ENCODE data around the gene PHAX. TPM values are rescaled to one million over a fixed set of nuclear protein-coding genes. Genes with fewer than 3 reads are reported as not detected.
A peak's percentile ranks its signal among the peaks of the same experiment; 100 is the strongest.
"Not testable (repeated sequence)": the region's sequence is repeated elsewhere in the genome, so short reads cannot be mapped to it uniquely, and the experiment has no call there.

Gene PHAX, protein sequence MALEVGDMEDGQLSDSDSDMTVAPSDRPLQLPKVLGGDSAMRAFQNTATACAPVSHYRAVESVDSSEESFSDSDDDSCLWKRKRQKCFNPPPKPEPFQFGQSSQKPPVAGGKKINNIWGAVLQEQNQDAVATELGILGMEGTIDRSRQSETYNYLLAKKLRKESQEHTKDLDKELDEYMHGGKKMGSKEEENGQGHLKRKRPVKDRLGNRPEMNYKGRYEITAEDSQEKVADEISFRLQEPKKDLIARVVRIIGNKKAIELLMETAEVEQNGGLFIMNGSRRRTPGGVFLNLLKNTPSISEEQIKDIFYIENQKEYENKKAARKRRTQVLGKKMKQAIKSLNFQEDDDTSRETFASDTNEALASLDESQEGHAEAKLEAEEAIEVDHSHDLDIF
- 55.4 and 57.4 TPM in 2 replicates for total RNA-seq (2014; rRNA removed; shearing (Covaris generic))

DNA sequence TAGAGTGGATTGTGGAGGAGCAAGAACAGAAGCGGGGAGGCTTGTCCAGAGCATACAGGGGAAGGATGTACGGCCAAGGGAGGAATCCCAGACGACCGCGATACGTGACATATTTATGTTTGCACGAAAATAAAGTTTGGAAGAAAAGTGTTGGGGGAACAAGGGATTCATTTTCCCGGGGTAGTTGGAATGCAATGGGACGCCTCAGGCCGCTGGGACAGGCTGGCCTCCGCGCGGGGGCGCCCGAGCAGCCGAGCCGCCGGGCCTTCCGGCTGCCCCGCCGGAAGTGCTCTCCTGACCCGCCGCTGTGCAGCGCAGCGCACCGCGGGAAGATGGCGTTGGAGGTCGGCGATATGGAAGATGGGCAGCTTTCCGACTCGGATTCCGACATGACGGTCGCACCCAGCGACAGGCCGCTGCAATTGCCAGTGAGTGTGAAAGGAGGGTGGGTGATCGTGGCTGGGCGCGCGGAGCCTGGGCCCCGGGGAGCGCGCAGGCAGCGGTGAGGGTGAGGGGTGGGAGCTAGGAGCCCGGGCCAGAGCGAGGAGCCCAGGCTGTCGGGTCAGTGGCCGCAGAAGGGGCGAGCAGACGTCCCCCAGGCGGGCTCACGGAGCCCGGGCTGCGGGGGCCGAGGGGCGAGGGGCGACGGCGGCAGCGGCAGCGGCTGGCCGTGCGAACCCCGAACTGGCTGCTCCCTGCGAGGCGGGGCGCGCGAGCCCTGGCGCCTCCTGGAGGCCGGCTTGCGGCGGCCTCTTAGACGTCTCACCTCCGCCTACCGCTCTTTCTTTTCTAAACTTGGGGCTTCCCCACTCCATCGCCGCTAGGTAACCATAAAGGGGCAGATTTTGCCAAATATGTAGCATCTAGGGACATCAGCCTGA is at the start of gene PHAX:
Gene PHAX, plus strand, starts transcription at position 317 of the 881 bp plus-strand sequence. Its CDS starts 16 bp downstream, at position 333.
- peak; percentile 77 for DNase-seq (ENCODE audit: low read depth)

DNA sequence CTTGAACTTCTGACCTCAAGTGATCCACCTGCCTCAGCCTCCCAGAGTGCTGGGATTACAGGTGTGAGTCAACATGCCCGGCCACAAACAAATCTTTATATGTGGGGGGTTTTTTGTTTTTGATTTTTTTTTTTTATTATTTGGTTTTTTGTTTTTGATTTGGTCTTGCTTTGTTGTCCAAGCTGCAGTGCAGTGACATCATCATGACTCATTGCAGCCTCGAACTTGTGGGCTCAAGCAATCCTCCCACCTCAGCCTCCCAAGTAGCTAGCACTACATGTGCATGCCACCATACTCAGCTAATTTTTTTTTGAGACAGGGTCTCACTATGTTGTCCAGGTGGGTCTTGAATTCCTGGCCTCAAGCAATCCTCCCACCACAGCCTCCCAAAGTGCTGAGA is 48.1 kb upstream of the PHAX start:
- peak; percentile 20 for DNase-seq (ENCODE audit: low read depth)

DNA sequence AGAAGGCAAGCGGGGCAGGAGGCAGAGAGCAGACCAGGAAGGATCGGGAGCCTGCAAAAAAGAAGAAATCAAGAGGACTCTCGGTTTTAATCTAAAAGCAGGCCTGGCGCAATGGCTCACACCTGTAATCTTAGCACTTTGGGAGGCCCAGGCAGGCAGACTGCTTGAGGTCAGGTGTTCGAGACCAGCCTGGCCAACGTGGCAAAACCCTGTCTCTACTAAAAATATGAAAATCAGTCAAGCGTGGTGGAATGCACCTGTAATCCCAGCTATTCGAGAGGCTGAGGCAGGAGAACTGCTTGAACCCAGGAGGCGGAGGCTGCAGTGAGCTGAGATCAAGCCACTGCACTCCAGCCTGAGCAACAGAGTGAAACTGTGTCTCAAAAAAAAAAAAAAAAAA is 45.6 kb upstream of the PHAX start:
- DNase-seq (ENCODE audit: low read depth): not testable (repeated sequence)

DNA sequence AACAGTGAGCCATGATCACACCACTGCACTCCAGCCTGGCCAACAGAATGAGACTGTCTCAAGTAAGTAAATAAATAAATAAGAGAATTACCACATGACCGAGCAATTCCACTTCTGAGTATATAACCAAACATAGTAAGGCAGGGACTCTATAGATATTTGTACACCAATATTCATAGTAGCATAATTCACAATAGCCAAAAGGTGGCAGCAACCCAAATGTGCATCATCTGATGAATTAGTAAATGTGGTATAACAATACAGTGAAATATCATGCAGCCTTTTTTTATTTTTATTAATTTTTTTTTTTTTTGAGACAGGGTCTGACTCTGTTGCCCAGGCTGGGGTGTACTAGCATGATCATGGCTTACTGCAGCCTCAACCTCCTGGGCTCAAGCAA is 38.8 kb upstream of the PHAX start:
- DNase-seq (ENCODE audit: low read depth): no peak

DNA sequence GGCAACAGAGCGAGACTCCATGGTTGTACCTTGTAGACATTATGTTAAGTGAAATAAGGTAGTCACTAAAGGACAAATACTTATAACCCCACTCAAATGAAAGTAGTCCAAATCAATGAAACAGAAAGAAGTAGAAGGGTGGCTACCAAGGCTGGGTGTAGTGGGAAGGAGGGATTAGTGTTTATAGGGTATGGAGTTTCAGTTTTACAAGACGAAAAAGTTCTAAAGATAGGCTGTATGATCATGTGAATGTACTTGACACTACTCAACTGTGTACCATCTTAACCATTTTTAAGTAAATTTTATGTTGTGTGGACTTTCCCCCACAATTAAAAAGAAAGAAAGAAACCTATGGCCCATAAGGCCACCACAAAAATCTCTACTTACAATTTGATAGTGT is 37.9 kb upstream of the PHAX start:
- DNase-seq (ENCODE audit: low read depth): no peak

DNA sequence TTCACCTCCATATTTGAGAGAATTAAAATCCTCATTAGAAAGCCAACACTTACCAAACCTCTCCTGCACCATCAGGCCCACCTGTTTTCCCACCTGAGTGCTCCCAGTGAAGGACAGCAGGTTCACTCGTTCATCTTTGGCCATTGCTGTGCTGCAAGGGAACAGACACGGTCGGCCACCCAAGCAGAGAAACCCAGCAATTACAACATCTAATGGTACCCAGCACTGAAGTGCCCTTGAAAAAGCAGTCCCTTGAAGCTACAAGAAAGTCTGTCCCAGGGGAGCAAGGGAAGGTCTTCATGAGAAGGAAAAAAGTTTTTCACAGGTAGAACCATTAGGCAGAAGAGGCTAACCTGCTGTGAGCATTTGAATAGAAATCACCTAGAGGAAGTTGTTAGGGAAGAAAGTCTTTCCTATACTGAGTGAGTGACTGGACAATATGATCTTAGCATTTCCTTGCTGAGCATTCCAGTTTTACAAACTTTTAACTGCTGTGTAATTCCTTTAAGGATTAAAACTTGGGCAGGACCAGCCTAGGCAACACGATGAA is 32.5 kb upstream of the PHAX start:
- no peak for DNase-seq (ENCODE audit: low read depth)

DNA sequence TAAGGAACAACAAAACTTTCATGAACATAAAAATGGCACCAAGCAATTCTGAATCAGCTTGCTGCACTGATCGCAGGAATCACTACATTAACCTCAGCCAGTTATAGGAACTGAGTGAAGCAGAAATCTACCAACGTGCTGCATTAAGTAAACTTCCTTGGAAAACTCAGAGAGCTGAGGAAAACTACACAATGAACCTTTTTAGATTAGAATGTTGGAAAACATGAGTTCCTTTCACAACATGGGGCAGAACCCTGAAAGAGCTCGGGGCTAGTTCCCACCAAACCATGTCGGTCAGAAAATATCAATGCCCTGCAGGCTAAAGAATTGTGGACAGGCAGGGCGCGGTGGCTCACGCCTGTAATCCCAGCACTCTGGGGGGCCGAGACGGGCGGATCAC is 25.1 kb upstream of the PHAX start:
- no peak for DNase-seq (ENCODE audit: low read depth)

DNA sequence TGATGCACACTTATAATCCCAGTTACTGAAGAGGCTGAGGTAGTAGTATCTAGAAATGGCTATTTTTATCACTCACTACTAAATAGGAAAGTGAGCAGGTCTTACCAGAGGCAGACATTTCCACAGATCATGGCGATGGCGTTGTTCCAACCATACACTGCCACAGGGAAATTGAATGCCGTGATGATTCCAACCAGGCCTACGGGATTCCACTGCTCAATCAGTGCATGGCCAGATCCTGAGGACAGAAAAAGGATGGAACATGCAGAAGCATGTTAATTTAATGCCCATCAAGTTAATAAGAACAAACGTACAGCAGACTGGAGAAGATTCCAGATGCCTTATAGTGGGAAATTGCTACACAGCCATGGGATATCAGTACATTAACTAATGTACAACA is 23.8 kb upstream of the PHAX start:
- DNase-seq (ENCODE audit: low read depth): no peak

DNA sequence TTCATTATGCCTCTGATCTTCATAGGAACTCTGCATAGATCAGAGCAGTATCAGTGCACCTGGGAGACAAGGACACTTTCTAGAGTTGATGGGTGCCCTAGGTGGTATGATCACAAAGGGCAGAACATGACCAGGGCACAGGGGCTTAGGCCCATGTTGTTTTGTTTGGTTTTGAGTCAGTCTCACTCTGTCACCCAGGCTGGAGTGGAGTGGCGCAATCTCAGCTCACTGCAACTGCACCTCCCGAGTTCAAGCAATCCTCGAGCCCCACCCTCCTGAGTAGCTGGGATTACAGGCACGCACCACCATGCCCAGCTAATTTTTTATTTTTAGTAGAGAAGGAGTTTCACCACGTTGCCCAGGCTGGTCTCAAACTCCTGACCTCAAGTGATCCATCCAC is 23.3 kb upstream of the PHAX start:
- DNase-seq (ENCODE audit: low read depth): no peak

DNA sequence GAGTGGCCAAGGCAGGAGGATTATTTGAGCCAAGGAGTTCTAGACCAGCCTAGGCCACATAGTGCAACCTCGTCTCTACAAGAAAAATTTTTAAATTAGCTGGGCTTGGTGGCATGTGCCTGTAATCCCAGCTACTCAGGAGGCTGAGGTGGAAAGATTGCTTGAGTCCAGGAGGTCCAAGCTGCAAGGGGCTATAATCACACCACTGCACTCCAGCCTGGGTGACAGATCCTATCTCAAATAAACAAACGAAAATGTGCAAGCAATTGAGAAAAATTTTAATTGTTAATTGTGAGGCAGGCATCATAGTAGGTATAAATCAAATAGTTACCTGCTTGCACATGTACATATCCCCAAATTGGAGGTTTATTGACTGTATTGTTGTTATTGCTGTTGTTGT is 21.0 kb upstream of the PHAX start:
- no peak for DNase-seq (ENCODE audit: low read depth)

DNA sequence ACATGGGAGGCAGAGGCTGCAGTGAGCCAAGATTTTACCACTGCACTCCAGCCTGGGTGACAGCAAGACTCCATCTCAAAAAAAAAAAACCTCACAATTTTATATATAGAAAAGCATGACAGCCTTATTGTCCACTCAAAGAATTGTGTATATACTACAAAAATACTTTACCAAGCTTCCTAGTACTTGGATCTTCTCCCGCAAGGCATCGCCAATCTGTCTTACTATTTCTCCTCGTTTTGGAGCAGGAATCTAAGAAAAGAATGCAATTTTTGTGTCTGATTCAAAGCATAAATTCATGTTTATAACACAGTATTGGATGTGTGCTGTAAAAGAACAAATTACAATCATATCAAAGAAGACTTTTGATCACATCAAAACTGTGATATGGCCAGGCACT is 17.0 kb upstream of the PHAX start:
- DNase-seq (ENCODE audit: low read depth): no peak

DNA sequence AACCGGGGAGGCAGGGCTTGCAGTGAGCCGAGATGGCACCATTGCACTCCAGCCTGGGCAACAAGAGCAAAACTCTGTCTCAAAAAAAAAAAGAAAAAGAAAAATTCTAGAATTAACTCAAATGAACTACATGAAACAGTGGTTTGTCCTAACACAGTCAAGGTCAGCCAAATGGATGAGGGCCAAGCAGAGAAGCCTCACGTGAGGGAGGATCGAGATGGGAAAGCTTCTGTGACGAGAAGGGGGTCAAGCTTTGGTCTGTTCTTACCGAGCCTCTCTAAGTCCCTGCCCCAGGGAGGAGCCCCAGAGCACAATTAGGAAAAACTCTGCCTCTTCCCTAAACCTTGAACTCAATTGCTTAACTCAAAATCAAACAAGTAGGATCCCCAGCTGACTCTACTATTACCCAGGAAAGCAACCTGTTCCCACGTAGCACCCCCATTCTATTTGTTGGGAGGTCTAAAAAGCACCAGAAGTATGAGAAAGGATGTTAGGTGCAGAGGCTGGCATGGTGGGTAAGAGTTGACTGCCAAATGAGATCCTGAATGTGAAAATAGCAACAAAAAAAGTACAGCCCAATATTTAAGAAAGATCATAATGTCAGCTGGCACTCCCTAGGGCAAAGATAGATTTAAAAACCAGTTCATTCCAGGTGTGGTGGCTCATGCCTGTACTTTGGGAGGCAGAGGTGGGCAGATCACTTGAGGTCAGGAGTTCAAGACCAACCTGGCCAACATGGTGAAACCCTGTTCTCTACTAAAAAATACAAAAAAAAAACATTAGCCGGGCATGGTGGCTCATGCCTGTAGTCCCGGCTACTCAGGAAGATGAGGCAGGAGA is 13.0 kb upstream of the PHAX start:
- DNase-seq (ENCODE audit: low read depth): no peak

DNA sequence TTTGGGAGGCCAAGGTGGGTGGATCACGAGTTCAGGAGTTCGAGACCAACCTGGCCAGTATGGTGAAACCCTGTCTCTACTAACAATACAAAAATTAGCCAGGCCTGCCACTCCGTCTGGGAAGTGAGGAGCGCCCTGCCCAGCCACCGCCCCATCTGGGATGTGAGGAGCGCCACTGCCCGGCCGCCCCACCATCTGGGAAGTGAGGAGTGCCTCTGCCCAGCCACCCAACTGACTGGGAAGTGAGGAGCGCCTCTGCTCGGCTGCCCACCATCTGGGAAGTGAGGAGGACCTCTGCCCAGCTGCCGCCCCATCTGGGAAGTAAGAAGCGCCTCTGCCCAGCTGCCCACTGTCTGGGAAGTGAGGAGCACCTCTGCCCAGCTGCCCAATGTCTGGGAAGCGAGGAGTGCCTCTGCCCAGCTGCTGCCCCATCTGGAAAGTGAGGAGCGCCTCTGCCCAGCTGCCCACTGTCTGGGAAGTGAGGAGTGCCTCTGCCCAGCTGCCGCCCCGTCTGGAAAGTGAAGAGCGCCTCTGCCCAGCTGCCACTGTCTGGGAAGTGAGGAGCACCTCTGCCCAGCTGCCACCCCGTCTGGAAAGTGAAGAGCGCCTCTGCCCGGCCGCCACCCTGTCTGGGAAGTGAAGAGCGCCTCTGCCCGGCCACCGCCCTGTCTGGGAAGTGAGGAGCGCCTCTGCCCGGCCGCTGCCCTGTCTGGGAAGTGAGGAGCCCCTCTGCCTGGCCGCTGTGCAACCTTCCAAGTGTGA is 11.0 kb upstream of the PHAX start:
- DNase-seq (ENCODE audit: low read depth): no peak

DNA sequence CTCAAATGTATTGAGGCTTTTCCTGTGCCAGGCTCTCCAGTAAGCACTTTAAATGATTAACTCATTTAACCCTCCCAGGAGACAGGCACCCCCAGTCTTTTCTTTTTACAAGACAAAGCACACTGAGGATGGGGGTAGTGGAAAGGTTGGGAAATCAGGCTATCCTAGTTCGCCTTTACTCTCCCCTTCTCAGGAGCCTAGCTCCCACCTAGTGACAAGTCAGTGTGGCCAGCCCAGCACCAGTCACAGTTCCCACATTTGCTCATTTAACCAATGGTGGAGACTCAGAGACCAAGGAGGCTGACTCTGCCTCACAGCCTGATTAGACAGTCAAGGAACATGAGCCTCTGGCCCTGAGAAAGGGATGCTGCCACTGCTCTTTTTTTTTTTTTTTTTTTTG is 9.2 kb upstream of the PHAX start:
- no peak for DNase-seq (ENCODE audit: low read depth)

DNA sequence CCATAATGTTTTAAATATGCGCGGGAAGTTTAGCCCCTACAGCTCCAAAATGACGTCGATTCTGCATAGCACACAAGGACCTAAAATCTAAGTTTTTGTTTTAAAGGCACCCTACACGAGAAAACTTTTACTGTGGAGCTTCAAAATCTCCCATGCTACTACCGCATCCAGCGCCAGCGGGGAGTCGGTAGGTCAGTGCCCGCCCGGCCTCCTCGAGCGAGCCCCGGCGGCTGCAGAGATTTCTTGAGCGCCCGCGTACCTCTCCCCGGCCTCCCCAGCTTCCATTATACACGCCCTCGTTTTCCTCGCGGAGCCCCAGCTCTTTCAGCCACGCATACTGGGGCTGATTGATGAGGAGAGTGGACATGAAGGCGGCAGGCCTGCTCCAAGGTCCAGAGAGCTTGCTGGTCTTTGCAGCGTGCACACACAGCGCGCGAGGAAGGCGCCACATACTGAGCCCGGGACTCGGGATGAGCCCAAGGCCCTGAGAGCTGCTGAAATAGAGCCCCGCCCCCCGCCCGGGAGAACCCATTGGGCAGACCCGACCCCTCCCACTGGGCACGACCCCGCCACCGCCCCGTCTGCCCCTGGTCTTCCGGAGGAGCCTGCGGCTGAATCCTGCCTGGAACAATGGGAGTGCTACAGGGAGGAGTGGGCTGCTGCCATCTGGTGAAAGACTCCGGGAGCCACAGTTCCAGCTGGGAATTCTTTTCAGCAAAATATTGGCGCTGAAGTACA is 5.8 kb upstream of the PHAX start, which contains the start of gene ALDH7A1:
Gene ALDH7A1, minus strand, starts transcription at position 472 of the 738 bp plus-strand sequence. Its CDS starts 21 bp downstream, at position 451.
- peak; percentile 96 for DNase-seq (ENCODE audit: low read depth)

DNA sequence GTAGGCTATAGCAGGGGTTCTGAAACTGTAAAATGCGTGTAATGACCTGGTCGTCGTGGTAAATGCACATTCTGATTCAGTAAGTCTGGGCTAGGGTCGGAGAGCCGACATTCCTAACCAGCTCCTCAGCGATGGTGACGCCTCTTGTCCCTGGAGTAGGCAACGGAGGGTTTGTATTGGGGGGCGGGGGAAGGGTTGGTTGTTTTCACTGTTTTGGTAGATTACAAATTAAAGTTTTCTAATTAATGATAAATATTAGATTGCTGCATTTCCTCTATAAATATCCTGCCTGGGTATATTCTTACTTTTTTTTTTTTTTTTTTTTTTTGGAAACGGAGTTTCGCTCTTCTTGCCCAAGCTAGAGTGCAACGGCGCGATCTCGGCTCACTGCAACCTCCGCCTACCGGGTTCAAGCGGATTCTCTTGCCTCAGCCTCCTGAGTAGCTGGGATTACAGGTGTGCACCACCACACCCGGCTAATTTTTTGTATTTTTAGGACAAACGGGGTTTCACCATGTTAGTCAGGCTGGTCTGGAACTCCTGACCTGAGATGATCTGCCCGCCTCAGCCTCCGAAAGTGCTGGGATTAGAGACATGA is 5.2 kb upstream of the PHAX start:
- no peak for DNase-seq (ENCODE audit: low read depth)

DNA sequence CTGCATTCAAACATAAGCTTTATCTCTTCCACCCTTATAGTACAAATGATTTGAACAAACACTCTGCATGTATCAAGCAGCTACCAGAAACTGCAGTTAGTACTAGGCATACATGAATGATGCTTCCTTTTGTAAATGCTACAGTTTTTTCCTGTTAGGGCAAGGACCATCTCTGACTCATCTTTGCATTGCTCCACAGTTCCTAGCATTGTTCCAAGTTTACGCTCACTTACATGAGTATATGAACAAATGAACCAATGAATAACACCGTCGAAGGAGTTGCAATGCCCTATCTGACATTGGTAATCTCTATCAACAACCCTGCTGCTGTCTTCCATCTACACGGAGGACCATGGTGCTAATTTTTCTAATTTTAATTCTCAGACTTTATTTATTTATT is 3.6 kb upstream of the PHAX start:
- peak; percentile 40 for DNase-seq (ENCODE audit: low read depth)

DNA sequence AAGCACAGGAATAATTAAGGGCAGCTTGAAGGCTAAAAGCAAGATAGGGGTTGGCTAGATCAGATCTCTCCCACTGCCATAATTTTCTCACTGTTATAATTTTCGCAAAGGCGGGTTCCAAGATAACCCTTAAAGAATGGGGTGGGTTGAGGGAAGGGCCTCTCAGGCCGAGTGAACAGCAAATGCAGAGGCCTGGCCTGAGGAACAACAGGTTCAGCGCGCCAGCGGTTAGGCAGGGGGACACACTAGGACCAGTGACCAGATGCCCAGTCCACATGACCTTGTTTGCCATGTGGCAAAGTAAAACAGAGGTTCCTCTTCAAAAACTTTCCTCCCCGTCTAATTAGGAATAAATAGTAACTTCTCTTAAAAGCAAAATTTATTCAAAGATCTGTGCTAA is 1.2 kb upstream of the PHAX start:
- DNase-seq (ENCODE audit: low read depth): no peak

DNA sequence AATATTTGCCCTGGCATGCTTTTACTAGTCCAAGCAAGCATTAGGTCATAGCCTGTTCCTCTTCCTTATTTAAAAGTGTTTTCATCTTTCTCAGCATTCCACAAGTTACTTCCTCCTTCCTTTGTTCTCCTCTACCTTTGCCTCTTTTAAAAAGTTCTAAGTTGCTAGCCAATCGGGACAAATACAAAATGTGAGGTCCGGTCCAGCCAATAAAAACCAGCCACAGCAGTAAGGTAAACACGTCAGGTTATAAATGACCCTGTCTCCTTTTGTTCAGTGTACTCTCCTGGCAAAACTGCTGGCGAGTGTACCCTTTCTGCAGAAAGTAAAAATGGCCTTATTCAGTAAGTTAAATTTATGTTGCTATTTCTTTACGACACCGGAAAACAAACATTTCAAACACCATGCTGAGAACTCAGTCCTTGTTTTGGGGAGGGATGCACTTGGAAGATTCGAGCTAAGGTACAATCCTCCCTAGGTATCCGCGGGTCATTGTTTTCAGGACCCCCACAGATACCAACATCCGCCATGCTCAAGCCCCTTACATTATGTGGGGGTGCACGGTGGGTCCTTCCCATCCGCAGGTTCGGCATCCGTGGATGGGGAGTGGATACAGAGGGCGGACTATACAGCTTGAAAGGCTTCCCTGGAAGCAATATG is 646 bp upstream of the PHAX start:
- not testable (repeated sequence) for DNase-seq (ENCODE audit: low read depth)

Measured in M059J (cell line).